Measurements from ENCODE around the gene PCDHB13.
"Not testable (repeated sequence)": the region's sequence is repeated elsewhere in the genome, so short reads cannot be mapped to it uniquely, and the experiment has no call there.

GRCh38 chr5:141215504-141215903, 1.8 kb downstream of the PCDHB13 start:
- not testable (repeated sequence) for TF ChIP-seq CTCF, POLR2A (IDR thresholded peaks at IDR 0.05)
